Effector CD8-positive, alpha-beta T cell (primary cell): ENCODE results near the gene SPTBN2.

ENCODE experiments used
- DNase-seq: peaks from one replicate; lab custom pipeline; 2025; lab: John Stamatoyannopoulos, UW

SPTBN2 gene

DNA sequence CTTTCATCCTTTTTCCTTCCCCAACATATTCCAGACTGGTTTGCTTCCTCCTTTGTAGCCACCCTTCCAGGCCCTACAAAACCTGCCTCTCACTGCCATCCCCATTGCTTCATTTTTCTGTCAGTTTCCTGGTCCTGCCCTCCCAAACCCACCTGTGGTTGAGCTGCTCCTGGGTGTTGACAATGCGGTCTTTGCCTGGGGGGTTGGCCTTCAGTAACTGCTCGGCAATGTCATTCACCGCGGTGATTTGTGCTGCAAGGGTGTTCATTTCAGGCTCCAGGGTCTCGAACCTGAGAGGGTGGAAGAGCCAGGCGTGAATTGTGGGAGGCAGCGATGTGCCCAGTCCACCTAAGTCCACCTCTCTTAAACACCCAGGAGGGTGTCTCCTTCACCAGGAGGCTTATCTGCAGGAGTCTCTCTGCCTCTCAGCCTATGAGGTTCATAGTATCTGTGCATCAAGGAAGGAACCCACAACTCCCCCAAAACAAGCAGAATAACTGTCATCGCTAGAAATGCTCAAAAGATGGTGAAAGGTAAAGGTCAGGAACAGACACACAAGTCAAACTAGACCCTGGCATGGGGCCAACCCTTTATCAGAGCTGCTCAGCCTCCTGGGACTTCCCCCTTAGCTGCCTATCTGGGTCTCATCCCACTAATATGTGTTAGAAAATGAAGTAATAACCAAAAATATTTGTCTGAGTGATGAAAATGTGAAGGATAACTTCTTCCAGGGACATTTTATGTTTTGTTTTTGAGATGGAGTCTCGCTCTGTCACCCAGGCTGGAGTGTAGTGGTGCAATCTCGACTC, 27.4 kb downstream of the SPTBN2 start:
- DNase-seq: no peak

DNA sequence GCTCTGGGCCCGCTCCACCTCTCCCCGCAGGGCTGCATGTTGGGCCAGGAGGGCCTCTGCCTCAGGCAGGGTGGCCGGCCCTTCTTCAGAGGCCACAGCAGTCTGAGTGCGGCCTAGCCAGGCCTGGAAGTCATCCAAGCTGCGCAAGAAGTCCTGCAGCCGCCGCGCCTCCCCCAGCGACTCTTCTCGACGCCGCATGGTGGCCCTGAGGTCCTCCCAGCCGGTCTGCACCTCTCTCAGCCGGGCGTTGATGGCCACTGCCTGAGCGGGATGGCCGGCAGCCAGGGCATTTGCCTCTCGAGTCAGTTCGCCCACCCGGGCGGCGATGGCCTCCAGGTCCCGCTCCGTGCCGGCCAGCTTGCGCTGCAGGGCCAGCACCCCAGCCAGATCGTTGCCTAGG, 28.3 kb downstream of the SPTBN2 start:
- no peak for DNase-seq

DNA sequence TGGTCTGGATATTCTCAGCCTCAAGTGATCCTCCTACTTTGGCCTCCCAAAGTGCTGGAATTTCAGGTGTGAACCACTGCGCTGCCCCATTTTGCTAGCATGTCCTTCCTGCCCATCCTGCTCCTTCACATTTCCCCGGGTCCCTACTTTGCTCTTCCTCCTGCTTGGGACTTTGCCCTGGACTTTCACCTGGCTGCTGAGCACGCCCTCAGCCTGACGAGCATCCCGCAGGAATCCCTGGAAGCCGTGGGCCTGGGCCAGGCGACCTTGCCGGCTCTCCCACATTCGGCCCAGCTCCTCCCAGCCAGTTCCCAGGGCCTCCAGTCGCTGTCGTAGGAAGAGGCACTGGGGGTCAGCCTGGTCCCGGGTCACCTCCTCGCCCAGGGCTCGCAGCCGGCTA, 28.7 kb downstream of the SPTBN2 start:
- DNase-seq: no peak

DNA sequence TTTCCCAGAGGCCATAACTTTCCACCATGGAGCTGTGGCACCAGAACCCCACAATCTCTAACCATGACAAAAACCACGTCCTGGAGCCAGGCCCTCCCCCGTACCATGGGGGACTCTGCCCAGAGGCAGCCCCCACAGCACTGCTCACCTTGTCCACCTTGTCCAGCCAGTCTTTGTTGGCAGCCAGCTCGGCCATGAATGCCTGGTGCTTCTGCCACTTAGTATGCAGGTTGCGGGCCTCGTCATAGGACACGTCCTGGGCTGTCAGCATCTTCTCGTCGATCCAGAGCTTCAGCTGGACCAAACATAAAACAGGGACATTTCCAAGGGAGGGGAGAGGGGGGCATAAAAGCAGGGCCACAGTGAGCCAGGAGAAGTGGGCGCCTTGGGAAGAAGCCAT, 30.5 kb downstream of the SPTBN2 start:
- no peak for DNase-seq

DNA sequence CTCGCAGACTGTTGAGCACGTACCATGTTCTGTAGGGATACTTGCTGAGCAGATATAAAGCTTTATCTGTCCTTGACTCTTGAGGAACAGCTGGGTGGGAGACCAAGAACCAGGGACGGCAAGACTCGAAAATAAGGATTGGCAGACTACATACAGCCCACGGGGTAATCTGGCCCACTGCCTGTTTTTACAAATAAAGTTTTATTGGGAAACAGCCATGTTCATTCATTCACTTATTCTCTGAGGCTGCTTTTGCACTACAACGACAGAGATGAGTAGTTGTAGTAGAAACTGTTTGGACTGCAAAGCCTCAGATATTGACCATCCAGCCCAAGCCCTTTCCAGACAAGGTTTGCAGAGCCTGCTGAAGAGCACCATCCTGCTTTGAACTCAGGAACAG, 31.0 kb downstream of the SPTBN2 start:
- no peak for DNase-seq

DNA sequence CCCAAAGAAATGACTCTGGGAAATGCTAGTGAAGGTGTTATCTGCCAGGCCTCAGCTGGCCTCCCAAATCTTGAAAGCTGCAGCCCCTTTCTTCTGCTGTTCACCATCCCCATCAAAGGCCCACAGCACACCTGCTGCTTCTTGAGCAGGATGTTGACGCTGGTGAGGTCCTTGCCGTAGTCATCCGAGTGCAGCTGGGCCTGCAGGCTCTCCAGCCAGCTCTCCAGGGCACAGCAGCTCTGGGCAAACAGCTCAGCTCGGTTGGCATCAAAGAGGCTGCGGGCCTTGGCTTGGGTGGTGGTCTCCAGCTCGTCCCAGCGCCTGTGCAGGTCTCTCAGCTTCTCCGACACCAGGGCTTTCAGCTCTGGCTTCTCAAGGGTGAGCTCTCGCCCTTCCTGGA, 32.9 kb downstream of the SPTBN2 start:
- DNase-seq: no peak

DNA sequence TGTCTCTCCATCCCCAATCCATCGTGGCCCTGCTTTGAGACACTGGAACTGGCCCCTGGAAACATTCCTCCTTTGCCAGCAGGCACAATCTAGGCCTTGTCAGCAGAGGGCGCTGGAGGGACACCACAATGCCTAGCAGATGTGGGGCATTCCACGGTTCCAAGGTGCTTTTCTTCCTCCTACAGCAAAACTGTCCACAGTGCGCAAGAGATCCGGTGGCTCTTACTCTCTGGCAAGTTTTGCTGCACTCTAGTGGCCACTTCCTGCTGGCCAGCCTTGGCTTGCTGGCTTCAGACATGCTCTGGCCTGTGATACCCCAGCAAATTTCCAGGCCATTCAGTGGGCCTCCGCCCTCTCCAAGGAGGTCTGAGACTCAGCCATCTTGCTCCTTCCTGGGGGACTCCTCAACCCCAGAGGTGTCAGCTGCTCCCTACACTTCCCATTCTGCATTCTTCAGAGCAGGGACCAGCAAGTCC, 34.2 kb downstream of the SPTBN2 start:
- peak; percentile 78 for DNase-seq

DNA sequence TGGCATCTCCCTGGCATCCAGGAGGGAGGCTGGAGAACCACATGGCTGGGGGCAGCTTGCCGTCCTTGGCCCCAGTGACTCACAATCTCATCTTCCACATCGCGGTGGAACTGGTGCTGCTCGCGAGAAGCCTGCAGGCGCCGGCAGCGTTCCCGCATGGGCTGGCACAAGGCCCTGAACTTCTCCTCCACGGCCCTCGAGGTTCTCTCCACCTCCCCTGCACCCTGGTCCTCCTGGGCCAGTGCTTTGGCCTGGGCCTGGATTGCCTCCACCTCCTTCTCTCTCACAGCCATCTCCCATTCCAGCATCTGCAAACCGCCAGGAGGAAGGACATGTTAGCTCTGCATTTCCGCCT, 35.0 kb downstream of the SPTBN2 start:
- no peak for DNase-seq

DNA sequence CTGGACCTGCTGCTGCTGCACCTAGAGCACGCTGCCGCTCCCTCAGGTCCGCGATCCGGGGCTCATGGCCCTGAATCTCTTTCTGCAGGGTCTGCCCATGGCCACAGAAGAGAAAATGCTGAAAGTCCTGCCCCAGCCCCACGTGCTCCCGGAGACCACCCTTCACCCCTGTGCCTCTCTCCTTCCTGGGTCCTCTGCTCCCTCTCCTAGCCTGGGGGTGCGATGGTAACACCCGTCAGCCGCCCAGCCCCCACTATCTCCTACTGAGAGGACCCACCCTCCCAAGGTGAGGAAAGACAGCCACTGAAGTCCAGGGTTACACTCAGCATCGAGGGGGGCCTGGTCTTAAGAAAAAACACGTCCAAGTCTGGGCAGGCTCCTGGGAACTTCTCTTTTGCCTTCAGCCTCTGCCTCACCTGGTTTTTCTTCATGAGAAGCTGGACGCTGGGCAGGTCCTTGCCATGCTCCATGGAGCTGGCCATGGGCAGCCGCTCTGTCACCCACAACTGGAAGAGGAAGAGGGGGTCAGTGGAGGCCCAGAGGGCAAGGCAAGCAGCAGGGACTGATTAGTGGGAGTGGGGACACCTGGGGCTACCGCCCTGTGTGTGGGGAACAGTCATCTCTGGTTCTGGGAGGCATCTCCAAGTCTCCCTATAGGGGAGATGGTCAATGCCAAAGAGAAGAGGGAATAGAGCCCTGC, 35.5 kb downstream of the SPTBN2 start:
- DNase-seq: no peak

DNA sequence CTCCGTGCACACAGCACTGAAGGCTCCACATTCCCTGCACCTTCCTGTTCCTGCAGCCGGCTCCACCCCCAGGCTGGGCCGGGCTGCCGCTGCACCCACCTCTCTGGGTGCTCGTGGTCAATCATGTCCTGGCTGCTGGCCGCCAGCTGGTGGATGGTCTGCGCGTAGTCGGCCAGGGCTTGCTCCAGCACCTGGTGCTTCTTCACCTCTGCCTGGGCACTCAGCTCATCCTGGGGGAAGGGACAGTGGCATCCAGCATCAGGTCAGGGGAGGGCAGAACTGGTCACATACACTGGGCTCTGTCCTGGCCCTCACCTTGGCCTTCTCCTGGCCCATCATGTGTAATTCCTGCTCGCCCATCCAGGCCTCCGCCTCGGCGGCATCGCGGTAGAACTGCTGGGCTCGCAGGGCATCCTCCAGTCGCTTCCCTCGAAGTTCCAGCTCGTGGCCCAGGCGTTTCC, 36.1 kb downstream of the SPTBN2 start:
- no peak for DNase-seq

DNA sequence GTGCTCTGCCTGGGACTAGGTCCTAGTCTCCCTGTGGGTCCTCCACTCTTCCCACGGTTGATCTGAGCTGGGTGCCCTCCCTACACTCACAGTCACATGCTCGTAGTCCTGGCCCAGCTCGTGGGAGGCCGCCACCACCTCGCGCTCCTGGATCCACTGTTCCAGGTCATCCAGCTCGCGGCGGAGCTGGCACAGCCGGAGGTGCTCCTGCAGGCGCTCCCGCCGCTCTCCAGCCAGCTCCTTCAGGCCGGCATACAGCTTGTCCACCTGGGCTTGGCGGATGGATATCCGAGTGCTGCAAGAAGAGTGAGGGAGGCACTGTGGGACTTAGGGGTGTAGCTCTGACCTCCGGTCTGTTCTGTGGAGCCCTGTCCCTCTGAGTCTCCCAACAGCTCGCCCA, 36.6 kb downstream of the SPTBN2 start:
- DNase-seq: no peak

DNA sequence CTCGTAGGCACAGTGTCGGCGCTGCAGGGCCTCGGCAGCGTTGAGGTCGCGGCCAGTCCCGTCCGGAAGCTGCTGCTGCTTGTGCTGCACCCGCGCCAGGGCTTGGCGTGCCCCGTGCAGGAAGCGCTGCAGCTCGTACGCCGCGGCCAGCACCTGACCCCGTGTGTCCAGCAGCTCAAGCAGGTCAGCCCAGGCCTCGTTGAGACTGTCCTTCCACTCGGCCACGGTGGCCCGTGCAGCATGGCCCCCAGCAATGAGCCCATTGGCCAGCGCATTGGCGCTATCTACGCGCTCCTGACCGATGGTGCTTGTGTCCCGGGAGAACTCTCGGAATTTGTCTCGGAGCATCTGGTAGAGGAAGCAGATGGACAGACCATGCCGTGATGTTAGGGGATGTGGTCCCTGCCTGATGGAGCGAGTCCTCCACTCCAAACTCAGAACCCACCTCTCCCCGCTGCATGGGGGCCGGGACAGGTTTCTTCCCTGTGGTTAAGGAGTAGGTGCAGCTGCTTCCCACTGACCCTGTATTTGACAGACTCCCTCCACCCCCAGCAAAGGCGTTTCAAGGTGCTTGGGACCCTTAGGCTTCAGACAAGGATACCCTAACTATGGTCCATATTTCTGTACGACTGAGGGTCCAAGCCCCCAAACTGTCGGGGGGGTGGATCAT, 37.6 kb downstream of the SPTBN2 start:
- DNase-seq: no peak

DNA sequence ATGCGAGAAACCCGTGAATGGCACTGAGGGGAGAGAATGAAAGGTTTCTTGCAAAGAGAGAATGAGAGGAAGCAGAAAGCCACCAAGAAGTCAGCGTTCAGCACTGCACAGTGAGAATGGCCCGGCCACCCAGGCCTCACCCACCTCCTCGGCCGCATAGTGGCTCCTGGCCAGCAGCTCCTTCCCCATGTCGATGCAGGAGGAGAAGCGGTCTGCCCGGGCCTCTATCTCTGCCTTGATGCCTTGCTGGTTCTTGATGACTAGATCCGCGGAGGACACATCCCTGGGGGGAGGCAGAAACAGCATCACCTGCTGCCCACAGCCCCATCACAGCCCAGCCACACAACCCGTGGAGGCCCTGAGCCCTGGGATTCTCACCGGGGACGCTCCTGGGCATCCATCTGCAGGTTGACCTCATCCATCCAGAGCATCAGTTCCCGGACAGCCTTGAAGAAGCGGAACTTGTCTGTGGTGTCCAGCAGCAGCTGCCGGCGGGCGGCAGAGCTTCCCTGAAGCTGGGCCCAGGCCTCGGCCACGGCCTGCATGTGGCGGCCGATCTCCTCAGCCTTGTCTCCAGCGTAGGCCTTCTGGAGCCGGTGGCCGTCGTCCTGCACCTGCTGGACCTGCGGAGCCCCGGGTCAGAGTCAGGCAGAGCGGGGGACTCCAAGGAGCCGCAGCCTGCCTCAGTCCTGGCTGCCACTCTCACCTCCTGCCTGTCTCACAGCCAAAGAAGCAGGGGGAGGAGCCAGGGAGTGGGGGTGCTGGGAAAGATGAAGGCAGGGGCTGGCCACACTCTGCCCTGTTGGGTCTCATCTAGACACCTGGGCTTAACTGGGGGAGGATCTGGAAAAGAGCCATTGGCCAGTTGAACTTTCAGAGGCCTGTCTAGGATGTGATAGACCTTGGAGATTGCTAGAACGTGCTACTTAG, 39.1 kb downstream of the SPTBN2 start:
- DNase-seq: no peak

DNA sequence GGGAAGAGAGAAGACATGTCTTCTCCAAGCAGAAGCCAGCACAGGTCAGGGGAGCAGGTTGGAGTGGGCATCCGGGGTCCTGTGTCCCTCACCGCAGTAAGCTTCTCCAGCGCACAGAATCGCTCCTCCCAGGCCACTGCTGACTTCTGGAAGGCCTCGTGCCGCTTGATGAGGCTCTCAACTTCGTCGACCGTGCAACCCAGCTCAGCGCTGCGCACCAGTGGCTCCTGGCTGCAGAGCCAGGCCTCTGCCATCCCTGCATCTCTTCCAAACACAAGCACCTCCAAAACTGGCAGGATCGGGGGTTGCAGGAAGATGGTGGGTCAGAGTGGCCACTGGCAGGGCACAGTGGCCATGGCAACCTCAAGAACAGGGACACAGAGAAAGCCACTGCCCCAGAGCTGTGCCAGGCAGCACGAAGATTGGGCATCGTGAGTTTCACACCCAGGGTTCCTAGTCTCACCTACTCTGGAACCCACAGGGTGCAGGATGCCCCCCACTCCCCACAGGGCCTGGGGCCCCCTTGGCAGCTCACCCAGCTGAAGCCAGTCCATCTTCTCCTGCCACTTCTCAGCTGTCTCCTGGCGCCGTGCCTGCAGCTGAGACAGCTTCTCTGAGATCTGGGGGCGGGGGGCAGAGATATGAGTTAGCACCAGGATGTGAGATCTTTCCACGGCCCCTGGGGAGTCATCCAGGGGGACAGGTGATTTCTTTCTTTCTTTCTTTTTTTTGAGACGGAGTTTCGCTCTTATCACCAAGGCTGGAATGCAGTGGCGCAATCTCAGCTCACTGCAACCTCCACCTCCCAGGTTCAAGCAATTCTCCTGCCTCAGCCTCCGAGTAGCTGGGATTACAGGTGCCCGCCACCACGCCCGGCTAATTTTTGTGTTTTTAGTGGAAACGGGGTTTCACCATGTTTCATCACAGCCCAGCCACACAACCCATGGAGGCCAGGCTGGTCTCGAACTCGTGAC, 40.2 kb downstream of the SPTBN2 start:
- no peak for DNase-seq

DNA sequence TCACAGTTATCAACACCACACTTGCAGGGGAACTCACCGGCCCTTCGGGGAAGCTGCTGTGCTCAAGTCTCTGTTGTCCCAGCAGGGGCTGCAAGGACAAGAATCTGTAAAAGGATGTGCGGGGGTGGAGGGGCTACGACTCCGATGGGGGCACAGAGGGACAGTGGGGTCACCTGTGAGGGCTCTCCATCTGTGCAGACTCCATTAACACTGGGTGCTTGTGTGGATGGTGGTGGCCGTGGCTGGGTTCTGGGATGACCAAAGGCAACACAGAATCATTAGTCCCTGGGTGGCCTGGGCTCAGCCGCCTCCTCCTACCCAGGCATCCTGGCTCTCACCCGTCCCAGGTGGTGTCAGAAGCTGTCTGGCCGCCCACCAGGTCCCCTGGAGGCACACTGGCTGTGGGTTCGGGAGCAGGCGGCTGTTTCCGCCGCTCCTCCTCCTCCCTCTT, 41.2 kb downstream of the SPTBN2 start:
- DNase-seq: no peak

DNA sequence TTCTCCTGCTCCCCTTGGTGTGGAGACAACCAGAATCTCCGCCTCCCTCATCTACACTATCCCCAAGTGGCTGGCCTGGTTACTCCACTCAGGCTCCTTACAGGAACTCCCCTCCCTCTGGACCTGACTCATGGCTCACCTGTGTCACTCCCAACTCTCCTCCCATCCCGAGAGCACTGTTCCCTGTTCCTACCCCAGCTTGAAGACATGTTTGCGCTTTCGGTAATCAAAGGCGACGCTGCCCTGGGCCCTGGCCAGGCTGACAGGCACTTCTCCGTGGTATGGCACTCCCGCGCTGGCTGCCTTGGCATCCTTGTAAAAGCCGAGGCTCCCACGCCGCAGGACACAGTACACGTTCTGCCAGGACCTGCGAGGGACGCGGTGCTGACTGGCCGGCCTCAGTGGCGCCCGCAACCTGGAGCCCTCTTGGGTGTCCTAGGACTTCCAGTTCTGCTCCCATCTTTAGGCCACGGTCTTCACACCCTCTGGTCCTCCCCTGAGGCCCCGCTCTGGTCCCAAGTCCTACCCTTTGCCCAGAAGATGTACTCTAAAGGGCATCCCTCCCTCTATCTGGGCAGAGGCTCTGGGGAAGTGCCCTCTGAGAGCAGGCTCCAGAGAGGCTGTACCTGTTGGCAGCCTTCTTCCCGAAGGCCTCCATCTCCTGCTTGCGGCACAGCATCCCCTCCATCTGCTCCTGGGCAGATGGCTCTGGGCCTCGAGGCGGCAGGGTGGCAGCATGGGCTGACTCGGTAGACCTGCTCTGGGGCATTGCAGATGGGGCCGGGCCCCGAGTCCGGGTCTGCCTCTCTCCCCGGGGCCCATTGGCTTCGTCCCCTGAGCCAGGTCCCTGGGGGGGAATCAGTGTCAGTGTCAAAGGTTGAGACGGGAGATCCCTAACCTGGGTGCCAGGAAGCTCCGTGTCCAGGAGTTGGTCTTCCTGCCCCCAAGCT, 41.9 kb downstream of the SPTBN2 start:
- no peak for DNase-seq

DNA sequence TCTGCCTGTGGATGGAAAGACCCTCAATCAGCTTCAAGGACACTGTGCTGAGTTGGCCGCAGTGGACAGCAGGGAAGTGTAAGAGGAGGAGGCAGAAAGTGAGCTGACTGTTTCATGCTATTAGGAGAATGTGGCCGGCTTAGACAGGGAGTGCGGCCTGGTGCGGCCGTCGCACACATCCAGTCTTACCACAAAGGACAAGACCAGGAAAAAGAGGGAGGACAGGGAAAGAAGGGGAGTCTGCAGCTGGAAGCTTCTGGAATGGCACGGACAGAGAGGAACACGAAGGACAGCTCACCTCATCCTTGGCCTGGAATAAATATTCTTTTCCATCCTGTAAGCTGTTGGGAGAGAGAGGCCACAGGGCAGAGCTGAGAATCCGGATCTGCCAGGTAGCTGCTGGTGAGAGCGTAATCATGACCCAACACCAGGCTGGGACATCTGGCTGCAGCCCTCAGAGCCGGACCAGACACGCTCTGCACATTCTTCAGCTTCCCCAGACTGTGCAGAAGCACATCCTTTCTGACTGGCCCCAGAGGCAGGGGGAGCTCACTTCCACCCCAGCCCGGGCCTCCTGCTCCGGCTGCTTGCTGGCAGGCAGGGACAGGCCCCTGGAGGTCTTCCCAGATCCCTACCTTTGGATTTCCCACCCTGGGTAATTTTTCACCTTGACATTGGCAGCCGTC, 42.8 kb downstream of the SPTBN2 start:
- DNase-seq: no peak

DNA sequence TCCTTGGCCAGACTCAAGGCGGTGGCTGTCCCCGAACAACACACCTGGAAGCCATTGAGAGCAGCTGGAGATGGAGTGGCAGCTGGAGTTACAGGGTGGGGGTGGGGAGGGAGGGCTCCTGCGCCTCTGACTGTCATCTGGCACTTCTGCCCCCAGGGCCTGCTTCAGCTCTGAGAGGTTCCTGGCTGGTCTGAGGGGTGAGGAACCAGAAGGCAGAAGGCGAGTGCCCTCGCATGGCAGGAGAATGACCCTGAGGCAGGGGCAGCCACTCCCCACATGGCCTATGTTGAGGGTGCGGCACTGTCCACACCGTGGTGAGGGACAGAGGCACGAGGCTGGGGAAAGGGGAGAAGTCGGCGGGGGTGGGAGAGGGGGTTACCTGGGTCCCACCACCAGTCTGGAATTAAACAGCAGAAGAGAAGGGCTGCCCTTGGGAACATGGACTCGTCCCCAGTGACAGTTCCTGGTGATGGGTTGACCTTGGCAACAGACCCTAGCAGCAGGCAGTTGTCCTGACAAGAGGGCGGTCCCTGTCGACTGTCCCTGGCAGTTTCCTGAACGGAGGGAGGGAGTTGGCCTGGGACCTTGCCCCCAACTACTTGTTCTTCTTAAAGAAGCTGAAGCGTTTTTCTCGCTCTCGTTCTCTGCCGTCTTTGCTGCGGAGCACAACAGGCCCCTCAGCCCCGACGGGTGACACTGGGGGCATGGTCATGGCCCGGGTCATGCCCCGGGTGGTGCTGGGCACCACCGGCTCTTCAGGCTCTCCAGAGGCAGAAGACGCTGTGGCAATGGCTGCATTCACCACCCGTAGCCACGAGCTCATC, 43.5 kb downstream of the SPTBN2 start:
- DNase-seq: no peak
